H9 (cell line): Measurements from ENCODE around the gene TGFA. TPM values are rescaled to one million over a fixed set of nuclear protein-coding genes. Genes with fewer than 3 reads are reported as not detected.

ENCODE experiments used
- DNase-seq: peaks from one replicate; pipeline ENCODE4 v3.0.0-alpha.2; 2017
- H2AFZ ChIP-seq: one replicate; pipeline ENCODE4 v1.6.1; 2013; ENCODE audit warnings: mild to moderate bottlenecking, low read length, control low read depth, moderate library complexity
- H2AK5ac ChIP-seq: 2 replicates; pipeline ENCODE4 v1.6.1; 2013; ENCODE audit warnings: low read length, control low read depth, mixed read lengths; ENCODE audit not compliant: insufficient read length
- H2BK120ac ChIP-seq: one replicate; pipeline ENCODE4 v1.6.1; 2013; ENCODE audit warnings: low read depth, mild to moderate bottlenecking, low read length, control low read depth, inconsistent platforms; ENCODE audit not compliant: poor library complexity, severe bottlenecking
- H2BK12ac ChIP-seq: 2 replicates; pipeline ENCODE4 v1.6.1; 2013; ENCODE audit warnings: low read length, control low read depth, mixed read lengths, low read depth; ENCODE audit not compliant: insufficient read length
- H2BK15ac ChIP-seq: 2 replicates; pipeline ENCODE4 v1.6.1; 2013; ENCODE audit warnings: low read depth, low read length, control low read depth
- H2BK20ac ChIP-seq: one replicate; pipeline ENCODE4 v1.6.1; 2013; ENCODE audit warnings: low read depth, mild to moderate bottlenecking, low read length, control low read depth, inconsistent platforms; ENCODE audit not compliant: poor library complexity, severe bottlenecking
- H2BK5ac ChIP-seq: 2 replicates; pipeline ENCODE4 v1.6.1; 2013; ENCODE audit warnings: low read length, control low read depth, mixed read lengths; ENCODE audit not compliant: insufficient read length
- H3K14ac ChIP-seq: 2 replicates; pipeline ENCODE4 v1.6.1; 2013; ENCODE audit warnings: low read length, control low read depth; ENCODE audit not compliant: insufficient read depth
- H3K18ac ChIP-seq: 2 replicates; pipeline ENCODE4 v1.6.1; 2013; ENCODE audit warnings: low read depth, mild to moderate bottlenecking, mixed read lengths, low read length, control low read depth; ENCODE audit not compliant: insufficient read length
- H3K23ac ChIP-seq: 2 replicates; pipeline ENCODE4 v1.6.1; 2013; ENCODE audit warnings: low read length, control low read depth, mixed read lengths, low read depth; ENCODE audit not compliant: insufficient read length
- H3K23me2 ChIP-seq: 2 replicates; pipeline ENCODE4 v1.6.1; 2013; ENCODE audit warnings: low read depth, mild to moderate bottlenecking, mixed read lengths, low read length, control low read depth; ENCODE audit not compliant: insufficient read length, poor library complexity, severe bottlenecking
- H3K27ac ChIP-seq: 2 replicates; pipeline ENCODE4 v1.5.1; 2013; ENCODE audit warnings: low read length, control low read depth, mixed read lengths, low read depth; ENCODE audit not compliant: insufficient read length
- H3K27me3 ChIP-seq: 2 replicates; pipeline ENCODE4 v1.6.1; 2013; ENCODE audit warnings: low read length, control low read depth, inconsistent platforms; ENCODE audit not compliant: insufficient read depth
- H3K4ac ChIP-seq: 2 replicates; pipeline ENCODE4 v1.6.1; 2013; ENCODE audit warnings: low read depth, mild to moderate bottlenecking, control low read depth, inconsistent platforms, low read length, moderate library complexity
- H3K4me1 ChIP-seq: 2 replicates; pipeline ENCODE4 v1.6.1; 2013; ENCODE audit warnings: low read length, control low read depth, inconsistent platforms; ENCODE audit not compliant: insufficient read depth
- H3K4me2 ChIP-seq: 2 replicates; pipeline ENCODE4 v1.6.1; 2013; ENCODE audit warnings: low read length, control low read depth, mixed read lengths; ENCODE audit not compliant: insufficient read length, insufficient read depth
- H3K56ac ChIP-seq: 2 replicates; pipeline ENCODE4 v1.6.1; 2013; ENCODE audit warnings: low read depth, mild to moderate bottlenecking, mixed read lengths, low read length, control low read depth; ENCODE audit not compliant: insufficient read length
- H3K79me1 ChIP-seq: 2 replicates; pipeline ENCODE4 v1.6.1; 2013; ENCODE audit warnings: low read depth, mild to moderate bottlenecking, moderate library complexity, low read length, control low read depth, inconsistent platforms; ENCODE audit not compliant: insufficient read depth, poor library complexity, severe bottlenecking
- H3K79me2 ChIP-seq: 2 replicates; pipeline ENCODE4 v1.6.1; 2013; ENCODE audit warnings: low read length, control low read depth, inconsistent platforms; ENCODE audit not compliant: insufficient read depth
- H3K9ac ChIP-seq: 2 replicates; pipeline ENCODE4 v1.6.1; 2013; ENCODE audit warnings: low read length, control low read depth, mixed read lengths; ENCODE audit not compliant: insufficient read length; ENCODE audit errors: extremely low read depth
- H3K9me3 ChIP-seq: one replicate; pipeline ENCODE4 v1.6.1; 2013; ENCODE audit warnings: low read depth, low read length, inconsistent platforms; ENCODE audit not compliant: control insufficient read depth
- H3T11ph ChIP-seq: one replicate; pipeline ENCODE4 v1.6.1; 2013; ENCODE audit warnings: mild to moderate bottlenecking, low read length, control low read depth, inconsistent platforms
- H4K20me1 ChIP-seq: one replicate; pipeline ENCODE4 v1.6.1; 2013; ENCODE audit not compliant: control insufficient read depth, insufficient read length, insufficient read depth
- H4K5ac ChIP-seq: 2 replicates; pipeline ENCODE4 v1.6.1; 2013; ENCODE audit warnings: low read depth, mild to moderate bottlenecking, mixed read lengths, low read length, control low read depth; ENCODE audit not compliant: insufficient read length
- H4K8ac ChIP-seq: replicated peaks from 2 replicates; pipeline ENCODE4 v1.6.1; 2013; ENCODE audit warnings: low read length, control low read depth, mixed read lengths, low read depth; ENCODE audit not compliant: insufficient read length
- H4K91ac ChIP-seq: 2 replicates; pipeline ENCODE4 v1.6.1; 2013; ENCODE audit warnings: low read depth, mild to moderate bottlenecking, moderate library complexity, mixed read lengths, low read length, control low read depth; ENCODE audit not compliant: insufficient read length
- H3K27ac Mint-ChIP-seq, 3 experiments: 2 replicates in 2 of 3; 3 replicates in 1 of 3; pipeline ENCODE4 v1.8.0; 2020 to 2021; ENCODE audit warnings: mixed read lengths in 3 of 3, mild to moderate bottlenecking in 1 of 3, moderate library complexity in 1 of 3
- H3K27me3 Mint-ChIP-seq: 2 replicates; pipeline ENCODE4 v1.8.0; 2021; ENCODE audit warnings: low read depth, mild to moderate bottlenecking, moderate library complexity, mixed read lengths
- H3K36me3 Mint-ChIP-seq, 3 experiments: 2 replicates in 2 of 3; 3 replicates in 1 of 3; pipeline ENCODE4 v1.8.0; 2020 to 2021; ENCODE audit warnings: low read depth in 3 of 3, mixed read lengths in 3 of 3; ENCODE audit not compliant: insufficient read depth in 1 of 3
- H3K4me1 Mint-ChIP-seq, 2 experiments: 2 replicates each; pipeline ENCODE4 v1.8.0; 2020; ENCODE audit warnings: mixed read lengths in 2 of 2
- H3K4me3 Mint-ChIP-seq, 2 experiments: 2 replicates in 1 of 2; 3 replicates in 1 of 2; pipeline ENCODE4 v1.8.0; 2020 to 2021; ENCODE audit warnings: mild to moderate bottlenecking in 2 of 2, mixed read lengths in 2 of 2, moderate library complexity in 1 of 2
- H3K9me3 Mint-ChIP-seq, 2 experiments: 2 replicates in 1 of 2; 3 replicates in 1 of 2; pipeline ENCODE4 v1.8.0; 2020; ENCODE audit warnings: mild to moderate bottlenecking in 2 of 2, mixed read lengths in 2 of 2, moderate library complexity in 1 of 2
- CTCF ChIP-seq: fragments of 200-600 bp; sonication (generic); conservative IDR thresholded peaks from 3 replicates; pipeline ENCODE4 v1.8.0; 2021; ENCODE audit warnings: antibody characterized with exemption, mild to moderate bottlenecking
- WGBS: extraction: QIAGEN DNeasy Blood & Tissue Kit; methylation state at CpG from one replicate; pipeline ENCODE4 v1.1.7; 2013; ENCODE audit warnings: missing lambda C conversion rate, low lambda C conversion rate, mixed read lengths; ENCODE audit not compliant: insufficient read length; ENCODE audit errors: extremely low coverage; 5-methylcytosine and 5-hydroxymethylcytosine counted together
- total RNA-seq: library from RNA; stranded (reverse); gene quantifications from 2 replicates; pipeline ENCODE4 v1.2.1, GENCODE V29; 2021

Gene TGFA
- total RNA-seq, 1 experiment from 2014 or later = 3.3 TPM

- Histone ChIP-seq H2BK5ac (no peak overlapping the region), H3K9ac (no peak overlapping the region), H2AK5ac (no peak overlapping the region), H2BK120ac (no peak overlapping the region), H3K23me2 (peaks cover 13% of the 10 kb centered on the region), H3K79me2 (no peaks in the 10 kb centered on the region), H2AFZ (no peak overlapping the region), H3K18ac (no peak overlapping the region), H4K5ac (no peak overlapping the region), H4K91ac (no peak overlapping the region), H2BK12ac (no peak overlapping the region), H3K9me3 (no peaks in the 10 kb centered on the region), H2BK20ac (no peak overlapping the region), H3K4ac (no peak overlapping the region), H3K27ac (no peak overlapping the region), H3K4me2 (no peak overlapping the region), H3T11ph (no peak overlapping the region), H3K4me1 (no peaks in the 10 kb centered on the region), H3K23ac (no peak overlapping the region), H3K14ac (no peak overlapping the region), H3K79me1 (no peaks in the 10 kb centered on the region), H3K27me3 (peaks cover 8% of the 10 kb centered on the region; the same call in 1 of the 2 replicates), H3K56ac (no peak overlapping the region), H2BK15ac (no peak overlapping the region), H4K20me1 (no peaks in the 10 kb centered on the region), H4K8ac (no peak overlapping the region)
- no peak overlapping the region for H3K4me3 Mint-ChIP-seq
- H3K36me3 Mint-ChIP-seq = peaks cover 0 to 1% (median 0%) of the 10 kb centered on the region in 3 experiments; a peak in 1 of 7 replicates
- WGBS = no CpG with 5 or more reads among the region's 12 CpGs
- peaks cover 30% of the 10 kb centered on the region for H3K27me3 Mint-ChIP-seq
- H3K9me3 Mint-ChIP-seq = peaks cover 0 to 4% of the 10 kb centered on the region in 2 experiments; a peak in 1 of 5 replicates
- peaks cover 13 to 15% of the 10 kb centered on the region in 2 experiments for H3K4me1 Mint-ChIP-seq
- no peak for DNase-seq
- H3K27ac Mint-ChIP-seq = no peak overlapping the region
- TF ChIP-seq CTCF = no peak
Observed at GRCh38 chr2:70549064-70549710, 4.4 kb downstream of the TGFA start.
